ENCODE data around the gene RENBP. TPM values are rescaled to one million over a fixed set of nuclear protein-coding genes. Genes with fewer than 3 reads are reported as not detected.
A peak's percentile ranks its signal among the peaks of the same experiment; 100 is the strongest.

RENBP gene
- total and polyA plus RNA-seq, 2 of the 13 experiments (the other 11 are each of a cell fraction or from before 2014, with no cell fraction given) = 1.4 to 2.6 TPM

GRCh38 chrX:153970357-153971123, 26.1 kb upstream of the RENBP start (continued):
- TF ChIP-seq HNF1B (CRISPR knock-in tag; IDR thresholded peaks at IDR 0.05) (peak; percentile 26; the same call in 1 of the 2 replicates), ZNF691 (CRISPR knock-in tag; IDR thresholded peaks at IDR 0.05; ENCODE audit: borderline replicate concordance, low read depth) (no peak; the same call in 1 of the 2 replicates), ZNF207 (IDR thresholded peaks at IDR 0.05; ENCODE audit: borderline replicate concordance) (no peak), FOSL1 (CRISPR knock-in tag; IDR thresholded peaks at IDR 0.05; ENCODE audit: borderline replicate concordance) (no peak), ZNF253 (CRISPR knock-in tag; IDR thresholded peaks at IDR 0.05; ENCODE audit: borderline replicate concordance) (no peak), XRCC5 (optimal IDR thresholded peaks at IDR 0.05; ENCODE audit: low read length) (no peak), HNRNPK (IDR thresholded peaks at IDR 0.05; ENCODE audit: low read depth, low read length, poor library complexity, severe bottlenecking) (peak; percentile 85), HMGXB3 (CRISPR knock-in tag; IDR thresholded peaks at IDR 0.05; ENCODE audit: borderline replicate concordance) (0 out of 2 replicates have a peak, but pooled peaks have one; percentile 17), PHF8 (CRISPR knock-in tag; IDR thresholded peaks at IDR 0.05) (peak; percentile 14; the same call in 1 of the 2 replicates), POLR2A (IDR thresholded peaks at IDR 0.05; ENCODE audit: insufficient read depth in 1 of 2, low read depth in 2 of 2, low read length in 2 of 2) (peak in 1 of 2 experiments; percentile 52; a peak in 1 of 4 replicates)
- TF ChIP-seq, protein P1, sequence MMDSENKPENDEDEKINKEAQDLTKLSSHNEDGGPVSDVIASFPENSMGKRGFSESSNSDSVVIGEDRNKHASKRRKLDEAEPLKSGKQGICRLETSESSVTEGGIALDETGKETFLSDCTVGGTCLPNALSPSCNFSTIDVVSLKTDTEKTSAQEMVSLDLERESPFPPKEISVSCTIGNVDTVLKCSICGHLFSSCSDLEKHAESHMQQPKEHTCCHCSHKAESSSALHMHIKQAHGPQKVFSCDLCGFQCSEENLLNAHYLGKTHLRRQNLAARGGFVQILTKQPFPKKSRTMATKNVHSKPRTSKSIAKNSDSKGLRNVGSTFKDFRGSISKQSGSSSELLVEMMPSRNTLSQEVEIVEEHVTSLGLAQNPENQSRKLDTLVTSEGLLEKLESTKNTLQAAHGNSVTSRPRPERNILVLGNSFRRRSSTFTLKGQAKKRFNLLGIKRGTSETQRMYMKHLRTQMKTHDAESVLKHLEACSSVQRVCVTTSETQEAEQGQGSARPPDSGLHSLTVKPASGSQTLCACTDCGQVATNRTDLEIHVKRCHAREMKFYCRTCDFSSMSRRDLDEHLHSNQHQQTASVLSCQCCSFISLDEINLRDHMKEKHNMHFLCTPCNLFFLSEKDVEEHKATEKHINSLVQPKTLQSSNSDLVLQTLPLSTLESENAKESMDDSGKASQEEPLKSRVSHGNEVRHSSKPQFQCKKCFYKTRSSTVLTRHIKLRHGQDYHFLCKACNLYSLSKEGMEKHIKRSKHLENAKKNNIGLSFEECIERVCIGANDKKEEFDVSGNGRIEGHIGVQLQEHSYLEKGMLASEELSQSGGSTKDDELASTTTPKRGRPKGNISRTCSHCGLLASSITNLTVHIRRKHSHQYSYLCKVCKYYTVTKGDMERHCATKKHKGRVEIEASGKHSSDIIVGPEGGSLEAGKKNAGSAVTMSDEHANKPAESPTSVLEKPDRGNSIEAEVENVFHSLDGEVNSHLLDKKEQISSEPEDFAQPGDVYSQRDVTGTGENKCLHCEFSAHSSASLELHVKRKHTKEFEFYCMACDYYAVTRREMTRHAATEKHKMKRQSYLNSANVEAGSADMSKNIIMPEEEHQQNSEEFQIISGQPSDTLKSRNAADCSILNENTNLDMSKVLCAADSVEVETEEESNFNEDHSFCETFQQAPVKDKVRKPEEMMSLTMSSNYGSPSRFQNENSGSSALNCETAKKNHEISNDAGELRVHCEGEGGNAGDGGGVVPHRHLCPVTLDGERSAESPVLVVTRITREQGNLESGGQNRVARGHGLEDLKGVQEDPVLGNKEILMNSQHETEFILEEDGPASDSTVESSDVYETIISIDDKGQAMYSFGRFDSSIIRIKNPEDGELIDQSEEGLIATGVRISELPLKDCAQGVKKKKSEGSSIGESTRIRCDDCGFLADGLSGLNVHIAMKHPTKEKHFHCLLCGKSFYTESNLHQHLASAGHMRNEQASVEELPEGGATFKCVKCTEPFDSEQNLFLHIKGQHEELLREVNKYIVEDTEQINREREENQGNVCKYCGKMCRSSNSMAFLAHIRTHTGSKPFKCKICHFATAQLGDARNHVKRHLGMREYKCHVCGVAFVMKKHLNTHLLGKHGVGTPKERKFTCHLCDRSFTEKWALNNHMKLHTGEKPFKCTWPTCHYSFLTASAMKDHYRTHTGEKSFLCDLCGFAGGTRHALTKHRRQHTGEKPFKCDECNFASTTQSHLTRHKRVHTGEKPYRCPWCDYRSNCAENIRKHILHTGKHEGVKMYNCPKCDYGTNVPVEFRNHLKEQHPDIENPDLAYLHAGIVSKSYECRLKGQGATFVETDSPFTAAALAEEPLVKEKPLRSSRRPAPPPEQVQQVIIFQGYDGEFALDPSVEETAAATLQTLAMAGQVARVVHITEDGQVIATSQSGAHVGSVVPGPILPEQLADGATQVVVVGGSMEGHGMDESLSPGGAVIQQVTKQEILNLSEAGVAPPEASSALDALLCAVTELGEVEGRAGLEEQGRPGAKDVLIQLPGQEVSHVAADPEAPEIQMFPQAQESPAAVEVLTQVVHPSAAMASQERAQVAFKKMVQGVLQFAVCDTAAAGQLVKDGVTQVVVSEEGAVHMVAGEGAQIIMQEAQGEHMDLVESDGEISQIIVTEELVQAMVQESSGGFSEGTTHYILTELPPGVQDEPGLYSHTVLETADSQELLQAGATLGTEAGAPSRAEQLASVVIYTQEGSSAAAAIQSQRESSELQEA (CRISPR knock-in tag; IDR thresholded peaks at IDR 0.05; ENCODE audit: not compliant biosample characterization) = no peak

Data from HepG2 (cell line).